ENCODE data around the gene SREK1. TPM values are rescaled to one million over a fixed set of nuclear protein-coding genes. Genes with fewer than 3 reads are reported as not detected.

SREK1 gene
- total and polyA plus RNA-seq, 7 donors = 13.4 to 29.8 (median 25.1) TPM

GRCh38 chr5:66151491-66151890, 7.4 kb downstream of the SREK1 start:
- H3K4me3 ChIP-seq = no peak overlapping the region
- H3K4me1 ChIP-seq = peaks cover 27% of the 10 kb centered on the region
- no peak for TF ChIP-seq CTCF (IDR thresholded peaks at IDR 0.05)
- no peak for DNase-seq
- H3K9me3 ChIP-seq = no peaks in the 10 kb centered on the region
- no peak overlapping the region for H3K27ac ChIP-seq
- H3K36me3 ChIP-seq (ENCODE audit: insufficient read depth in 1 of 2, low read depth in 1 of 2) = peaks cover 0 to 19% of the 10 kb centered on the region in 2 donors
- WGBS, 3 donors = no CpG with 5 or more reads among the region's 1 CpG
- no peak for ATAC-seq
- intact Hi-C loops (cut with DNase I) = no loop called here
- H3K27me3 ChIP-seq (ENCODE audit: insufficient read depth in 3 of 3, low read length in 2 of 3) = no peaks in the 10 kb centered on the region

GRCh38 chr5:66157046-66157445, 12.9 kb downstream of the SREK1 start:
- no peak for TF ChIP-seq CTCF (IDR thresholded peaks at IDR 0.05)
- intact Hi-C loops (cut with DNase I) = no loop called here
- Histone ChIP-seq H3K27ac (no peak overlapping the region), H3K4me3 (no peak overlapping the region), H3K4me1 (peaks cover 12% of the 10 kb centered on the region), H3K27me3 (ENCODE audit: insufficient read depth in 3 of 3, low read length in 2 of 3) (no peaks in the 10 kb centered on the region), H3K36me3 (ENCODE audit: insufficient read depth in 1 of 2, low read depth in 1 of 2) (peaks cover 0 to 58% of the 10 kb centered on the region in 2 donors), H3K9me3 (no peaks in the 10 kb centered on the region)
- no peak for ATAC-seq
- DNase-seq = no peak
- 92 to 98% (median 97%) methylated on average over 1 of the region's 1 CpG for WGBS, 3 donors

- no peak for TF ChIP-seq CTCF (IDR thresholded peaks at IDR 0.05)
- Histone ChIP-seq H3K4me1 (peaks cover 12% of the 10 kb centered on the region), H3K36me3 (ENCODE audit: insufficient read depth in 1 of 2, low read depth in 1 of 2) (peaks cover 3 to 83% of the 10 kb centered on the region in 2 donors), H3K27ac (no peak overlapping the region), H3K27me3 (ENCODE audit: insufficient read depth in 3 of 3, low read length in 2 of 3) (no peaks in the 10 kb centered on the region), H3K4me3 (no peak overlapping the region), H3K9me3 (no peaks in the 10 kb centered on the region)
- intact Hi-C loops (cut with DNase I) = no loop called here
- no peak for ATAC-seq
- no peak for DNase-seq
- WGBS, 3 donors = 95 to 98% (median 96%) methylated on average over 5 of the region's 5 CpGs
Measured at GRCh38 chr5:66161356-66161755, 17.3 kb downstream of the SREK1 start.

- TF ChIP-seq CTCF (IDR thresholded peaks at IDR 0.05) = no peak
- DNase-seq (no peak), ATAC-seq (no peak)
- intact Hi-C loops (cut with DNase I) = no loop called here
- Histone ChIP-seq H3K27me3 (ENCODE audit: insufficient read depth in 3 of 3, low read length in 2 of 3) (no peaks in the 10 kb centered on the region), H3K36me3 (ENCODE audit: insufficient read depth in 1 of 2, low read depth in 1 of 2) (peaks cover 6 to 100% of the 10 kb centered on the region in 2 donors), H3K4me3 (no peak overlapping the region), H3K27ac (no peak overlapping the region), H3K4me1 (no peaks in the 10 kb centered on the region), H3K9me3 (no peaks in the 10 kb centered on the region)
- WGBS, 3 donors = 68 to 77% (median 72%) methylated on average over 8 of the region's 8 CpGs
Measured at GRCh38 chr5:66164044-66164790, 20.1 kb downstream of the SREK1 start.

- DNase-seq (no peak), ATAC-seq (no peak)
- WGBS, 3 donors = 92 to 96% (median 94%) methylated on average over 4 of the region's 4 CpGs
- intact Hi-C loops (cut with DNase I) = no loop called here
- TF ChIP-seq CTCF (IDR thresholded peaks at IDR 0.05) = no peak
- Histone ChIP-seq H3K4me1 (no peaks in the 10 kb centered on the region), H3K4me3 (no peak overlapping the region), H3K9me3 (no peaks in the 10 kb centered on the region), H3K27ac (no peak overlapping the region), H3K36me3 (ENCODE audit: insufficient read depth in 1 of 2, low read depth in 1 of 2) (peaks cover 9 to 98% of the 10 kb centered on the region in 2 donors), H3K27me3 (ENCODE audit: insufficient read depth in 3 of 3, low read length in 2 of 3) (no peaks in the 10 kb centered on the region)
Measured at GRCh38 chr5:66168226-66168625, 24.1 kb downstream of the SREK1 start.

Measured in psoas muscle (tissue), 8 donors.